K562 (cell line): Measurements from ENCODE around the gene GPX1. TPM values are rescaled to one million over a fixed set of nuclear protein-coding genes. Genes with fewer than 3 reads are reported as not detected.

Experiments
- BACH1 ChIP-seq: fragments of 200-800 bp; sonication (Bioruptor generic); IDR thresholded peaks from 2 replicates; pipeline ENCODE4 v1.6.1; 2016; ENCODE audit warnings: missing genetic modification characterization, missing compliant biosample characterization
- CBFA2T3 ChIP-seq: fragments of 450-650 bp; IDR thresholded peaks from 2 replicates; pipeline ENCODE4 v1.6.1; 2017
- CCNT2 ChIP-seq: IDR thresholded peaks from 2 replicates; pipeline ENCODE4 v1.6.1; 2011; ENCODE audit warnings: borderline replicate concordance, low read depth, mild to moderate bottlenecking, moderate library complexity, mixed read lengths, low read length; ENCODE audit not compliant: insufficient read length; ENCODE audit errors: extremely low read depth
- CTBP1 ChIP-seq: fragments of 450-650 bp; IDR thresholded peaks from 2 replicates; pipeline ENCODE4 v1.6.1; 2016; ENCODE audit warnings: borderline replicate concordance
- EP300 ChIP-seq: IDR thresholded peaks from 2 replicates; pipeline ENCODE4 v1.6.1; 2012; ENCODE audit warnings: low read length, improper control_type of control experiment
- EP400 ChIP-seq: fragments of 450-650 bp; IDR thresholded peaks from 2 replicates; pipeline ENCODE4 v1.6.1; 2017; ENCODE audit warnings: antibody characterized with exemption, mild to moderate bottlenecking, moderate library complexity
- ESRRB ChIP-seq: fragments of 250-450 bp; sonication (Bioruptor Pico); IDR thresholded peaks from 2 replicates; pipeline ENCODE4 v1.5.0; 2020; ENCODE audit warnings: mild to moderate bottlenecking, moderate library complexity, borderline replicate concordance
- ETV1 ChIP-seq: fragments of 450-650 bp; conservative IDR thresholded peaks from 2 replicates; pipeline ENCODE4 v1.6.1; 2016; ENCODE audit warnings: missing genetic modification characterization, control low read depth, low read depth, missing compliant biosample characterization
- FOXJ2 ChIP-seq: fragments of 200-800 bp; sonication (Bioruptor generic); IDR thresholded peaks from 2 replicates; pipeline ENCODE4 v1.6.1; 2016; ENCODE audit warnings: missing genetic modification characterization, missing compliant biosample characterization
- GABPB1 ChIP-seq: sonication (generic); formaldehyde crosslinking; IDR thresholded peaks from 2 replicates; pipeline ENCODE4 v1.8.0; 2022; ENCODE audit warnings: mild to moderate bottlenecking, missing genetic modification reagents
- GATA2 ChIP-seq: sonication (generic); formaldehyde crosslinking; IDR thresholded peaks from 2 replicates; pipeline ENCODE4 v1.4.0; 2020; ENCODE audit warnings: mild to moderate bottlenecking, missing genetic modification reagents
- GTF2F1 ChIP-seq: IDR thresholded peaks from 2 replicates; pipeline ENCODE4 v1.6.1; 2011; ENCODE audit warnings: low read depth, low read length, improper control_type of control experiment
- HCFC1 ChIP-seq: IDR thresholded peaks from 2 replicates; pipeline ENCODE4 v1.6.1; 2012; ENCODE audit warnings: low read depth, low read length, improper control_type of control experiment
- HDAC1 ChIP-seq, 2 experiments: fragments of 450-650 bp; IDR thresholded peaks; 2 replicates each; pipeline ENCODE4 v1.6.1; 2016 to 2017; ENCODE audit warnings: inconsistent platforms in 1 of 2, mild to moderate bottlenecking in 1 of 2, moderate library complexity in 1 of 2
- KDM4B ChIP-seq, 2 experiments: fragments of 450-650 bp in 1 of 2; sonication (generic) in 1 of 2; IDR thresholded peaks; 2 replicates each; pipeline ENCODE4 v1.6.1; 2016 to 2017; ENCODE audit warnings: borderline replicate concordance in 2 of 2, antibody characterized with exemption in 1 of 2, low read depth in 1 of 2, mild to moderate bottlenecking in 1 of 2
- LEF1 ChIP-seq: fragments of 450-650 bp; IDR thresholded peaks from 2 replicates; pipeline ENCODE4 v1.6.1; 2016; ENCODE audit warnings: mild to moderate bottlenecking
- MAZ ChIP-seq, 2 experiments: fragments of 450-650 bp in 1 of 2; sonication (generic) in 1 of 2; formaldehyde crosslinking; IDR thresholded peaks in 1 of 2; conservative IDR thresholded peaks in 1 of 2; 2 replicates each; pipeline versions ENCODE4 v1.4.0 to v1.5.0; 2020; ENCODE audit warnings: mild to moderate bottlenecking in 1 of 2, missing genetic modification reagents in 1 of 2
- MBD2 ChIP-seq: sonication (generic); IDR thresholded peaks from 2 replicates; pipeline ENCODE4 v1.6.1; 2016; ENCODE audit warnings: low read depth, borderline replicate concordance
- MEIS2 ChIP-seq: fragments of 450-650 bp; IDR thresholded peaks from 2 replicates; pipeline ENCODE4 v1.6.1; 2014; ENCODE audit warnings: mild to moderate bottlenecking; ENCODE audit not compliant: partially characterized antibody
- SREBF2 ChIP-seq: sonication (generic); formaldehyde crosslinking; IDR thresholded peaks from 2 replicates; pipeline ENCODE4 v1.4.0; 2020; ENCODE audit warnings: mild to moderate bottlenecking, missing genetic modification reagents
- ZFX ChIP-seq: sonication (generic); formaldehyde crosslinking; IDR thresholded peaks from 2 replicates; pipeline ENCODE4 v1.8.0; 2022; ENCODE audit warnings: mild to moderate bottlenecking, missing genetic modification reagents, moderate library complexity
- ZNF589 ChIP-seq: fragments of 200-800 bp; sonication (Bioruptor generic); IDR thresholded peaks from 2 replicates; pipeline ENCODE4 v1.6.1; 2016; ENCODE audit warnings: low read depth, missing genetic modification characterization, missing compliant biosample characterization
- polyA plus RNA-seq, 8 experiments: library from polyadenylated mRNA; depleted of rRNA in 4 of 8; stranded (reverse) in 5 of 8; unstranded in 3 of 8; fragments of >200 nt; fragmentation: Nextera tagmentation in 2 of 8; fragmentation: Illumina TruSeq in 1 of 8; extraction: Ambion mirVana in 2 of 8; extraction: Trizol in 1 of 8; gene quantifications; 2 replicates each; pipeline versions ENCODE4 v1.2.1 to v1.2.3, GENCODE V29; 2011 to 2014; ENCODE audit warnings: inconsistent platforms in 1 of 8, missing spikeins in 1 of 8
- total RNA-seq, 7 experiments: library from RNA; depleted of rRNA in 6 of 7; stranded (reverse); fragments of >200 nt in 6 of 7; fragmentation: Illumina TruSeq in 2 of 7; extraction: Trizol in 2 of 7; gene quantifications; 2 replicates each; pipeline versions ENCODE4 v1.2.1 to v1.2.3, GENCODE V29; 2011 to 2021; ENCODE audit warnings: low replicate concordance in 1 of 7
- TF ChIP-seq, protein P1 (sequence below): fragments of 250-450 bp; sonication (Bioruptor Pico); IDR thresholded peaks from 2 replicates; pipeline ENCODE4 v1.5.0; 2021; ENCODE audit warnings: mild to moderate bottlenecking, borderline replicate concordance
- TF ChIP-seq, protein P2 (sequence below): sonication (generic); formaldehyde crosslinking; IDR thresholded peaks from 2 replicates; pipeline ENCODE4 v1.9.0; 2022; ENCODE audit warnings: mild to moderate bottlenecking, missing genetic modification reagents
- TF ChIP-seq, protein P3 (sequence below): sonication (generic); formaldehyde crosslinking; IDR thresholded peaks from 2 replicates; pipeline ENCODE4 v1.8.1; 2023; ENCODE audit warnings: mild to moderate bottlenecking, missing genetic modification reagents, moderate library complexity

Gene GPX1
- total and polyA plus RNA-seq, 9 of the 15 experiments (the other 6 are each of a cell fraction or from before 2014, with no cell fraction given), result 0.08 to 1.3 (median 0.21) TPM; not detected in 5

DNA sequence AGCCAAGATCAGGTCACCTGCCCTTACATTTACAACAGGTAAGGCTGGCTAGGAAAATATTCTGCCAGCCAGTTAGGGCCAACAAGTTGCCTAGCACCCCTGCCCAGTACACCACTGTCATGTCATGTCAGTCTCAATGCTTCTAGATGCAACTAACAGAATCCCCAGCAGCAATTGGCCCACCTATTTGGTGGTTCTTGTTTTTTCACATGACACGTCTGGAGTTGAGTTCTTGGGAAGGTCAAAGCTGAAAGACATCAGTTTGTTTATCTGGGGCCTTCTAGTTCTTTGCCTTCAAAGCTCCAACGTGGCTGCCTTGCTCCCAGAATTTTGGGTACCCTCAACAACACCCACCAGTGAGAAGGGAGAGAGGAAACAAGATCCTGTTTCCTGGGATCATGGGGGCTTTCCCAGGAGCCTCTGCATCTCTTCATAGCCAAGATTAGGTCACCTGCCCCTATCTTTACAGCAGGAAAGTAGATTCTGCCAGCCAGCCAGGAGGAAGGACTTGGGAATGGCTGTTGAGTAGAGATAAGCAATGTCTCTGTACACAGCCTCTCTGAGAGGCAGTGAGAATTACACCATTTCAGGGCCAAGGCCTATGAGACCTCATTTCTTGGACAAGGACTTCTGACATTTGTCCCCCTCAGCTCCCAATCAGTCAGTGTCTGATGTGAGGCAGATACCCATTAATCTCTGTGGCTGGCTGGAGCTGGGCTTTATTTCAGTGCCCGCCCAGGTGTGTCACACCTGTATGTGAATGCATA, 8.6 kb downstream of the GPX1 start (continued):
- TF ChIP-seq, protein P1, sequence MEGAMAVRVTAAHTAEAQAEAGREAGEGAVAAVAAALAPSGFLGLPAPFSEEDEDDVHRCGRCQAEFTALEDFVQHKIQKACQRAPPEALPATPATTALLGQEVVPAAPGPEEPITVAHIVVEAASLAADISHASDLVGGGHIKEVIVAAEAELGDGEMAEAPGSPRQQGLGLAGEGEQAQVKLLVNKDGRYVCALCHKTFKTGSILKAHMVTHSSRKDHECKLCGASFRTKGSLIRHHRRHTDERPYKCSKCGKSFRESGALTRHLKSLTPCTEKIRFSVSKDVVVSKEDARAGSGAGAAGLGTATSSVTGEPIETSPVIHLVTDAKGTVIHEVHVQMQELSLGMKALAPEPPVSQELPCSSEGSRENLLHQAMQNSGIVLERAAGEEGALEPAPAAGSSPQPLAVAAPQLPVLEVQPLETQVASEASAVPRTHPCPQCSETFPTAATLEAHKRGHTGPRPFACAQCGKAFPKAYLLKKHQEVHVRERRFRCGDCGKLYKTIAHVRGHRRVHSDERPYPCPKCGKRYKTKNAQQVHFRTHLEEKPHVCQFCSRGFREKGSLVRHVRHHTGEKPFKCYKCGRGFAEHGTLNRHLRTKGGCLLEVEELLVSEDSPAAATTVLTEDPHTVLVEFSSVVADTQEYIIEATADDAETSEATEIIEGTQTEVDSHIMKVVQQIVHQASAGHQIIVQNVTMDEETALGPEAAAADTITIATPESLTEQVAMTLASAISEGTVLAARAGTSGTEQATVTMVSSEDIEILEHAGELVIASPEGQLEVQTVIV (CRISPR knock-in tag), result no peak
- TF ChIP-seq GABPB1, result no peak
- peak; percentile 64 for TF ChIP-seq CCNT2
- no peak for TF ChIP-seq KDM4B (IDR thresholded peaks at IDR 0.05; ENCODE audit: borderline replicate concordance in 2 of 2, low read depth in 1 of 2)
- TF ChIP-seq LEF1, result peak; percentile 79
- no peak for TF ChIP-seq GTF2F1
- TF ChIP-seq EP400, result peak; percentile 38; the same call in 1 of the 2 replicates
- TF ChIP-seq EP300, result peak; percentile 92
- peak; percentile 33; the same call in 1 of the 2 replicates for TF ChIP-seq MBD2
- TF ChIP-seq ZFX (CRISPR knock-in tag), result peak; percentile 68
- TF ChIP-seq CTBP1, result peak; percentile 95
- TF ChIP-seq MEIS2, result peak; percentile 90
- peak; percentile 75 for TF ChIP-seq ETV1 (tag)
- TF ChIP-seq CBFA2T3, result peak; percentile 97
- TF ChIP-seq FOXJ2 (tag), result 0 out of 2 replicates have a peak, but pooled peaks have one; percentile 48
- TF ChIP-seq ESRRB (CRISPR knock-in tag), result no peak
- 0 out of 4 replicates have a peak, but pooled peaks of 1 of the 2 experiments have one; percentile 42 for TF ChIP-seq MAZ (CRISPR knock-in tag; conservative IDR thresholded peaks at IDR 0.05 in 1 of 2, IDR thresholded peaks at IDR 0.05 in 1 of 2)
- peak in 1 of 2 experiments; percentile 67; a peak in 2 of 4 replicates for TF ChIP-seq HDAC1 (IDR thresholded peaks at IDR 0.05)
- TF ChIP-seq, protein P2, sequence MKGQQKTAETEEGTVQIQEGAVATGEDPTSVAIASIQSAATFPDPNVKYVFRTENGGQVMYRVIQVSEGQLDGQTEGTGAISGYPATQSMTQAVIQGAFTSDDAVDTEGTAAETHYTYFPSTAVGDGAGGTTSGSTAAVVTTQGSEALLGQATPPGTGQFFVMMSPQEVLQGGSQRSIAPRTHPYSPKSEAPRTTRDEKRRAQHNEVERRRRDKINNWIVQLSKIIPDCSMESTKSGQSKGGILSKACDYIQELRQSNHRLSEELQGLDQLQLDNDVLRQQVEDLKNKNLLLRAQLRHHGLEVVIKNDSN, result peak; percentile 45
- TF ChIP-seq, protein P3, sequence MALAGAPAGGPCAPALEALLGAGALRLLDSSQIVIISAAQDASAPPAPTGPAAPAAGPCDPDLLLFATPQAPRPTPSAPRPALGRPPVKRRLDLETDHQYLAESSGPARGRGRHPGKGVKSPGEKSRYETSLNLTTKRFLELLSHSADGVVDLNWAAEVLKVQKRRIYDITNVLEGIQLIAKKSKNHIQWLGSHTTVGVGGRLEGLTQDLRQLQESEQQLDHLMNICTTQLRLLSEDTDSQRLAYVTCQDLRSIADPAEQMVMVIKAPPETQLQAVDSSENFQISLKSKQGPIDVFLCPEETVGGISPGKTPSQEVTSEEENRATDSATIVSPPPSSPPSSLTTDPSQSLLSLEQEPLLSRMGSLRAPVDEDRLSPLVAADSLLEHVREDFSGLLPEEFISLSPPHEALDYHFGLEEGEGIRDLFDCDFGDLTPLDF (CRISPR knock-in tag), result no peak
- TF ChIP-seq GATA2 (CRISPR knock-in tag), result peak; percentile 86
- peak; percentile 58; the same call in 1 of the 2 replicates for TF ChIP-seq BACH1 (tag)
- no peak for TF ChIP-seq SREBF2 (CRISPR knock-in tag)
- no peak; the same call in 1 of the 2 replicates for TF ChIP-seq HCFC1
- TF ChIP-seq ZNF589 (CRISPR knock-in tag), result peak; percentile 71
